ENCODE measurements around the gene IKZF1.

- TF ChIP-seq, protein P1, sequence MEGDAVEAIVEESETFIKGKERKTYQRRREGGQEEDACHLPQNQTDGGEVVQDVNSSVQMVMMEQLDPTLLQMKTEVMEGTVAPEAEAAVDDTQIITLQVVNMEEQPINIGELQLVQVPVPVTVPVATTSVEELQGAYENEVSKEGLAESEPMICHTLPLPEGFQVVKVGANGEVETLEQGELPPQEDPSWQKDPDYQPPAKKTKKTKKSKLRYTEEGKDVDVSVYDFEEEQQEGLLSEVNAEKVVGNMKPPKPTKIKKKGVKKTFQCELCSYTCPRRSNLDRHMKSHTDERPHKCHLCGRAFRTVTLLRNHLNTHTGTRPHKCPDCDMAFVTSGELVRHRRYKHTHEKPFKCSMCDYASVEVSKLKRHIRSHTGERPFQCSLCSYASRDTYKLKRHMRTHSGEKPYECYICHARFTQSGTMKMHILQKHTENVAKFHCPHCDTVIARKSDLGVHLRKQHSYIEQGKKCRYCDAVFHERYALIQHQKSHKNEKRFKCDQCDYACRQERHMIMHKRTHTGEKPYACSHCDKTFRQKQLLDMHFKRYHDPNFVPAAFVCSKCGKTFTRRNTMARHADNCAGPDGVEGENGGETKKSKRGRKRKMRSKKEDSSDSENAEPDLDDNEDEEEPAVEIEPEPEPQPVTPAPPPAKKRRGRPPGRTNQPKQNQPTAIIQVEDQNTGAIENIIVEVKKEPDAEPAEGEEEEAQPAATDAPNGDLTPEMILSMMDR (IDR thresholded peaks at IDR 0.05): no peak
- no peak for TF ChIP-seq POLR2A (IDR thresholded peaks at IDR 0.05)
Observed at GRCh38 chr7:50356212-50356944, 51.9 kb downstream of the IKZF1 start.

Measured in right lobe of liver (tissue), 4 donors.